NCI-H1930 (cell line): Measurements from ENCODE around the gene PKD1L1.
"Not testable (repeated sequence)": the region's sequence is repeated elsewhere in the genome, so short reads cannot be mapped to it uniquely, and the experiment has no call there.

Experiments used
- DNase-seq, 2 experiments: peaks; one replicate each; lab custom pipeline; 2025; lab: John Stamatoyannopoulos, UW

The PKD1L1 gene

GRCh38 chr7:47938574-47939165, 9.6 kb downstream of the PKD1L1 start:
- DNase-seq: no peak

- DNase-seq: no peak
These were observed 10.3 kb downstream of the PKD1L1 start for GRCh38 chr7:47937711-47938573.

- no peak for DNase-seq
These were observed 11.1 kb downstream of the PKD1L1 start for GRCh38 chr7:47937065-47937687.

DNA sequence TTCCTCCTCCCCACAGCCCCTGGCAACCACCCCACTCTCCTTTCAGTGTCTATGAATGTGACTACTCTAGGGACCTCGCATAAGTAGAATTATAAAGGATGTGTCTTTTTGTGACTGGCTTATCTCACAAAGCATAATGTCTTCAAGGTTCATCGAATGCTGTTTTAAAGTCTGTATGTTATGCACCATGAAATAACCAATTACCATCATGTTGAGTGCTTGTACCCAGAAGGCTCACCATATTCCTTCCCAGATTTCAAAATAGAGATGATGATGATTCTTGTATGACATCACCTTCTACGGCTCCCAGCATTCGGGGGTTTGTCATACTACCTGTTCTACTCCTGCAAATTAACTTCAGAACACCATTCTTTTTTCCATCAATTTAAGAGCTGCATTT, 11.9 kb downstream of the PKD1L1 start:
- no peak for DNase-seq

- DNase-seq: no peak
These were observed 12.9 kb downstream of the PKD1L1 start for GRCh38 chr7:47935336-47935735.

DNA sequence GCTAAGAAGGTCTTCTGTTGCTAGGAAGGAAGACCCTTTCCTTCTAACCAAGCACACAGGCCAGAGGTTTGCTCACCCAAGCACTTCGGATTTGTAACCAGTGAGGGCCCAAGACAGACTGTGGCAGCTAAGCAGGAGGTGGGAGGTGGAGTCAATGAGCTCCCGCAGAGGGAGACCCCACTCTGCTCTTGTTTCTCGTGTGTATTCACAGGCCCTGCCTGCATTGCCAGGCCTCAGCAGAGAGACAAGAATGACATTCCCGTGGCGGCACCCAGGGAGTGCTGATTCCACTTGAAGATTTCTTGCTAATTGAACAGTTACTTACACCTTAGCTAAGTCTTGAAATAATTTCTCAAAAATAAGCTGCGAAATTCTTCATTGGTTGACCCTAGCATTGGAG, 13.4 kb downstream of the PKD1L1 start:
- DNase-seq: no peak

GRCh38 chr7:47933215-47933614, 15.1 kb downstream of the PKD1L1 start:
- no peak for DNase-seq

DNA sequence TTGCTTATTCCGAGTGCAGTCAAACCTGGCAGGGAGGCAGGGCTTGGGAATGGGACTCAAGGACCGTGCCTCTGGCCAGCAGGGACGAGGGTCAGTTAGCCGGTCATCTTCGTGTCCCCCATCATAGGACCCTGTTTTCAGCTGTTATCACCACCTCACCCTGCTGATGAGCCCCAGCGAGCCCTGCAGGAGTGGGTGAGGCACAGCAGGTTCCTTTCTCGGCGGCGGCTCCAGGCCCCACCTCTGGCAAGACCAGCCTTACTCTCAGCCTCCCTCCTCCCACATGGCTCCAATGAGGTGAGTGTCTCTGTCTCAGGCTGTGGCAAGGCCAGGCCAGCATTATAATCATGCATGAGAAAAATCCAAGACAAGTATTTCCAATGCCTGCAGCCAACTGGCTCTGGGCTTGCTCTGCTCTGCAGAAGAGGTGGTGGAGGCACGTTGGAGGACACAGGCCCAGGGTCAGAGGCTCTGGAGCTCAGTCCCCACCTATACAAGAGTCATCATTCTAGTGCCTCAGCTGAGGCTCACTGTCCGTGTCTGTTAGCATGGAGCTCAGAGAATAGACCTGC, 15.7 kb downstream of the PKD1L1 start:
- DNase-seq: no peak

DNA sequence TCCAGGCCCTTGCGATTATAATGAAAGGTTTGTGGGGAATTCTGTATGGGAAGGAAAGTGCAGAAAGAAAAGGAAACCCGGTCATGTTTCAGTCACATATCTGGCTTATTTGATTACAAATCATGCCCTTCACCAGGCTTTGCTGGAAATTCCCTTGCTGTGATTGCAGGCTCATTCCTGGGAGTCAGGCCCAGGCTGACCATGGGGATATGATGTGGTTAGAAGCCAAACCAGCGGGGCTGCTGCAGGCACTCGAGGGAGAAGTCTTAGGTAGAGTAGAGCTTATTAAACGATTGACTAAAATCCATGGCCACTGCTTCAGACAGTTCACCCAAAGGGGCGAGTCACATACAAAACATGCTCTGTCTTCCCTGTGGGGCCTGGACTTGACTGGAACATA, 16.2 kb downstream of the PKD1L1 start:
- no peak for DNase-seq

GRCh38 chr7:47931005-47932004, 17.0 kb downstream of the PKD1L1 start:
- no peak for DNase-seq

GRCh38 chr7:47924266-47924665, 24.0 kb downstream of the PKD1L1 start:
- DNase-seq: no peak

DNA sequence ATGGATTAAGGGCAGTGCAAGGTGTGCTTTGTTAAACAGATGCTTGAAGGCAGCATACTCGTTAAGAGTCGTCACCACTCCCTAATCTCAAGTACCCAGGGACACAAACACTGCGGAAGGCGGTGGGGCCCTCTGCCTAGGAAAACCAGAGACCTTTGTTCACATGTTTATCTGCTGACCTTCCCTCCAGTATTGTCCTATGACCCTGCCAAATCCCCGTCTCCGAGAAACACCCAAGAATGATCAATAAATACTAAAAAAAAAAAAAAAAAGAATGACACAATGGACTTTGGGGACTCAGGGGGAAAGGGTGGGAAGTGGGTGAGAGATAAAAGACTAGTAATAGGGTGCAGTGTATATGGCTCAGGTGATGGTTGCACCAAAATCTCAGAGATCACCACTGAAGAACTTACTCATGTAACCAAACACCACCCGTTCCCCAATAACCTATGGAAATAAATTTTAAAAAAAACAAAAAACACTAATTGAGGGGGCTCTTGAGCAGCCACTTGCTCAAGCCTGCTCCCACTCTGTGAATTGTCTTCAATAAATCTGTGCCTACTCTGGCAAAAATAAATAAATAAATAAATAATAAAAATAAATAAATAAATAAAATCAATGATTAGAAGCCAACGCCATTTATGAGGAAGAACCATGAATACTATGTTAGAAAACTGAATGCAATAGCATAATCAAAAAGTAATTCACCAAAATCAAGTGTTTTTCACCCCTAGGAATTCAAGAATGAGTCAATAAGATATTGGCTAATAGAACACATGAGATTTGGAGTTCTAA, 25.0 kb downstream of the PKD1L1 start:
- not testable (repeated sequence) for DNase-seq

DNA sequence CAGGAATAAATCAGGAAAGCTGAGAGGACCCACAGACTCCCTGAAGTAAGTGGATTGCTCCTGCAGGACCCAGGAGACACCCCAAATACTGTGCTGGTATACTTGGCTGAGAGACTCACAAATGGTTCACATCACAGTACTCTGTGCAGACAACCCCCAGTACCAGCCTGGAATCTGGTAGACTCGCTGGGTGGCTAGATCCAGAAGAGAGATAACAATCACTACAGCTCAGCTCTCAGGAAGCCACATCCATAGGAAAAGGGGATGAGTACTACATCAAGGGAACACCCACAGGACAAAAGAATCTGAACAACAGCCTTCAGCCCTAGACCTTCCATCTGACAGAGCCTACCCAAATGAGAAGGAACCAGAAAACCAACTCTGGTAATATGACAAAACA, 31.8 kb downstream of the PKD1L1 start:
- not testable (repeated sequence) for DNase-seq

DNA sequence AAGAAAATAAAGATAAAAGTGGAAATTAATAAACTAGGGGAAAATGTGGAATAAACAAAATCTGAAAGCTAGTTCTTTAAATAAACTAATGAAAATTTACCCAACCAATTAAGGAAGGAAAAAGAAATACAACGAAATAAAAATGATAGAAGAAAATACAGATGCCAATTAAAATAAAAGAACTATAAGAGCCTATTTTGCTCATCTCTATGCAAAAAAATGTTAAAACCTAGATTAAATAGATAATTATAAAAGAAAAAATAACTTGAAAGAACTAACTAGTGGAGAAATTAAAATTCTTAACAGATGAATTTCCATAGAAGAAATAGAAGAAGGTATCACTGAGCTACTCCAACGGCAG, 32.7 kb downstream of the PKD1L1 start:
- DNase-seq: no peak

DNA sequence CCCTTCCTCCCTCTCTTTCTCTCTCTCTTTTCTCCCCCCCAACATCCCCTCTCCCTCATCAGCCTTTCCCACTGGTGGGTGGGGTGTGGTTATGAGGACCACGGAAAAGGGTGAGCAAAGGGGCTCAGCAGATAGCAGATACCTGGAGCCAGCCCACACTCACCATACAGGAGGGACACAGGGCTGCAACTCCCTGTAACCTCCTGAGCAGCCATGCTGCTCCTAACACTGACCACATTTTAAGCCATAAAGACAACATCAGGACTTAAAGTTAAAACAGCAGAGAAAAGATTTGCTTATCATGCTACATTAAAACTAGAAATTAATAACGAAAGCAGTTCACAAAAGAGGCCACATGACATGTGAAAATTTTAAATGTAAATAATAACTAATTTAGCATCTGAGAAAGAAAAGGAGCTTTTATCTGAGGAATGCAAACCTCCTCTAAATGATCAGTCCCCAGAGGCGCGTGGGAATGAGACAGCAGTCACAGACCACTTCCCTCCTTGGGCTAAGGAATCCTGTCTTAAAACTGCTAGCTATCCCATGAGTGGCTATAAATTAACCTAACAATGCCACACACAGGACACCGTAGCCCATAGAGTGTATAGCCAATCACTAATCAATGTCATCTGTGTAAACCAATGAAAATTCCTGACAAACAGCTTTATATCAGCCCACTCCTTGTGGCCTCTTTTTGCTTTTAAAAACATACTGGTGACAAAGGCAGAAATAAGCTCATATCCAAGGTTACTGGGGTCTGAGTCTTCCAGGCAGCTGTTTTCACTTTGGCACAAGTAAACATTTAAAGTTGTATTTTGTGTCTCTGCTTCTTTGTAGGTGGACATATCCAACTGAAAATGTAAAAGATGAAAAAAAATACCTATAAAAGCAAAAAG, 33.3 kb downstream of the PKD1L1 start:
- no peak for DNase-seq

DNA sequence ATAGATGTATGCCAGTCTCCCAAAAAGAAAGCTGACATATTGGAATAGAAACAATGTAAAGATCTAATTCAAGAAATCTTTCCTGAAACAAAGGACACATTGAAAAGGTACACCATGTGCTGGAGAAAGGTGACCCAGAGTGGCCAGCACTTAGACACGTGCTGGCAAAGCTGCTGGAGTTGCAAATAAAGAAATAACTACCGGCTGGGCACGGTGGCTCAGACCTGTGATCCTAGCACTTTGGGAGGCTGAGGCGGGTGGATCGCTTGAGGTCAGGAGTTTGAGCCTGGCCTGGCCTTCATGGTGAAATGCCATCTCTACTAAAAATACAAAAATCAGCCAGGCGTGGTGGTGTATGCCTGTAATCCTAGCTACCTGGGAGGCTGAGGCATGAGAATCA, 35.9 kb downstream of the PKD1L1 start:
- no peak for DNase-seq

DNA sequence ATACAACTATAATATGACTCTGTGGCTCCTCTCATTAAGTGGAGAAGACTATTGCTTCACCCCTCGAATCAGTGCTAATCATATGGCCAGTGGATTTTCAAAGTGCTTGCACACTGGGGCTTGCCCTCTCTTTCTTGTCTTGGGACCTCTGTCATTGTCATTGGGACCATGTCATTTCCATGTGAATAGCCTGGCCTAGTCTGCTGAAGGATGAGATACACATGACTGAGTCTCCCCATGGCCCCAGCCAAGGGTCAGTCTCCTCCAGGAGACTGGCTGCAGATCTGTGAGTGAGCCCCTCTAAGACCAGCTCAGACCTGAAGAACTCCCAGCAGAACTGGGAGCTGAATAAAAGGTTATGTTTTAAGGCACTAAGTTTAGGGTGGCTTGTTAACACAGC, 39.5 kb downstream of the PKD1L1 start:
- no peak for DNase-seq

DNA sequence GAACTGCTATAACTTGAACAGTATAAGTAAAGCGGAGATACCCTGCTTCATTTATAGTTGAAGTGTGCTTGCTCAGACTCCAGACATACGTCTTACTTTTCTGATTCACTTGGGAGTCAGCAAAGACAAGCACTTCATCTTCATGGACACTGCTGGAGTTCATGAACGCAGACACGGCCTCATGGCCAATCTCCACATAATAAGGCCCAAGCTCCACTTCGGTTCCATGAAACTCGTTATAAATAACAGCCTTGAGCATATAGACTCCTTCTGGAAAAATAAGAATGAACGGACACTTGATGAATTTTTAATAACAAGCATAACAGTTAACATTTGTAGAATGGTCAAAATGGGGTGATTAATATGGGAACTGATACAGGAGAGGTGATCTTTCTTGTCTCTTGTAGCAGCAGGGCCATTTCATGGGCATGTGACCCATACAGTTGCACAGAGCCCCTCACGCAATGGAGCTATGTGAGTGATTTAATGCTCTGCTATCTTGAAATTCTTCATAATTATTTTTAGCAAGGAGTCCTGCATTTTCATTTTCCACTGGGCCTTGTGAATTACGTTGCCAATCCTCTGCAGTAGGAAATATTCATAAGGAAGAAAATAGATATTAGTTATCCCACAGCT, 40.2 kb downstream of the PKD1L1 start:
- no peak for DNase-seq

- no peak for DNase-seq
These were observed 41.4 kb downstream of the PKD1L1 start for GRCh38 chr7:47906883-47907282.
